ENCODE data around the gene CCM2. TPM values are rescaled to one million over a fixed set of nuclear protein-coding genes. Genes with fewer than 3 reads are reported as not detected.

The CCM2 gene
- total RNA-seq, 1 experiment from 2014 or later: 62.9 TPM

- Mint-ChIP-seq H3K4me3 (ENCODE audit: low read depth, unreplicated experiment) (no peak overlapping the region), H3K4me1 (ENCODE audit: low read depth, unreplicated experiment) (no peaks in the 10 kb centered on the region), H3K27me3 (ENCODE audit: unreplicated experiment) (peaks cover 8% of the 10 kb centered on the region), H3K9me3 (ENCODE audit: low read depth, unreplicated experiment) (no peaks in the 10 kb centered on the region), H3K36me3 (ENCODE audit: insufficient read depth, unreplicated experiment) (no peaks in the 10 kb centered on the region), H3K27ac (ENCODE audit: unreplicated experiment) (no peak overlapping the region)
- no TSS peak for BruUV-seq (replicated peaks)
- intact Hi-C loops (cut with micrococcal nuclease; ENCODE audit: unreplicated experiment): no loop called here
- no peak for TF ChIP-seq CTCF (IDR thresholded peaks at IDR 0.05; ENCODE audit: unreplicated experiment)
- DNase-seq: no peak
- CTCF ChIA-PET: interaction anchor here (2.1 kb wide), 1 partner anchor 7 kb away, joined by 6 read pairs; no protein-coding TSS in a partner anchor
Measured at GRCh38 chr7:44965441-44965903, 34.5 kb upstream of the CCM2 start.

- no peak for DNase-seq
- intact Hi-C loops (cut with micrococcal nuclease; ENCODE audit: unreplicated experiment): no loop called here
- H3K4me3 Mint-ChIP-seq (ENCODE audit: low read depth, unreplicated experiment): no peak overlapping the region
- CTCF ChIA-PET: no interaction called here
- H3K27ac Mint-ChIP-seq (ENCODE audit: unreplicated experiment): no peak overlapping the region
- H3K4me1 Mint-ChIP-seq (ENCODE audit: low read depth, unreplicated experiment): no peaks in the 10 kb centered on the region
- TF ChIP-seq CTCF (IDR thresholded peaks at IDR 0.05; ENCODE audit: unreplicated experiment): no peak
- no TSS peak for BruUV-seq (replicated peaks)
- peaks cover 1% of the 10 kb centered on the region for H3K27me3 Mint-ChIP-seq (ENCODE audit: unreplicated experiment)
- no peaks in the 10 kb centered on the region for H3K36me3 Mint-ChIP-seq (ENCODE audit: insufficient read depth, unreplicated experiment)
- H3K9me3 Mint-ChIP-seq (ENCODE audit: low read depth, unreplicated experiment): no peaks in the 10 kb centered on the region
Measured at GRCh38 chr7:44965937-44966730, 33.9 kb upstream of the CCM2 start.

GRCh38 chr7:44966731-44967538 lies 33.1 kb upstream of the CCM2 start:
- BruUV-seq (replicated peaks): no TSS peak
- no peak for TF ChIP-seq CTCF (IDR thresholded peaks at IDR 0.05; ENCODE audit: unreplicated experiment)
- DNase-seq: no peak
- no peak overlapping the region for H3K27ac Mint-ChIP-seq (ENCODE audit: unreplicated experiment)
- intact Hi-C loops (cut with micrococcal nuclease; ENCODE audit: unreplicated experiment): no loop called here
- CTCF ChIA-PET: no interaction called here
- no peaks in the 10 kb centered on the region for H3K4me1 Mint-ChIP-seq (ENCODE audit: low read depth, unreplicated experiment)
- H3K27me3 Mint-ChIP-seq (ENCODE audit: unreplicated experiment): peaks cover 8% of the 10 kb centered on the region
- no peaks in the 10 kb centered on the region for H3K9me3 Mint-ChIP-seq (ENCODE audit: low read depth, unreplicated experiment)
- no peaks in the 10 kb centered on the region for H3K36me3 Mint-ChIP-seq (ENCODE audit: insufficient read depth, unreplicated experiment)
- no peak overlapping the region for H3K4me3 Mint-ChIP-seq (ENCODE audit: low read depth, unreplicated experiment)

- H3K27ac Mint-ChIP-seq (ENCODE audit: unreplicated experiment): no peak overlapping the region
- no TSS peak for BruUV-seq (replicated peaks)
- H3K36me3 Mint-ChIP-seq (ENCODE audit: insufficient read depth, unreplicated experiment): no peaks in the 10 kb centered on the region
Measured at GRCh38 chr7:44967571-44968446, 32.2 kb upstream of the CCM2 start.

More at GRCh38 chr7:44967571-44968446, 32.2 kb upstream of the CCM2 start:
- no peak overlapping the region for H3K4me3 Mint-ChIP-seq (ENCODE audit: low read depth, unreplicated experiment)
- H3K4me1 Mint-ChIP-seq (ENCODE audit: low read depth, unreplicated experiment): no peaks in the 10 kb centered on the region
- H3K27me3 Mint-ChIP-seq (ENCODE audit: unreplicated experiment): peaks cover 17% of the 10 kb centered on the region
- CTCF ChIA-PET: no interaction called here
- H3K9me3 Mint-ChIP-seq (ENCODE audit: low read depth, unreplicated experiment): no peaks in the 10 kb centered on the region
- intact Hi-C loops (cut with micrococcal nuclease; ENCODE audit: unreplicated experiment): no loop called here
- no peak for TF ChIP-seq CTCF (IDR thresholded peaks at IDR 0.05; ENCODE audit: unreplicated experiment)
- DNase-seq: no peak
